PFSK-1 (cell line): ENCODE results near the gene FKBP4.

Source experiments
- FOXP2 ChIP-seq: optimal IDR thresholded peaks from 2 replicates; pipeline ENCODE3; 2011; ENCODE audit warnings: borderline replicate concordance, control low read depth, inconsistent platforms; ENCODE audit not compliant: insufficient read depth; ENCODE audit errors: extremely low read length, extremely low read depth
- POLR2AphosphoS5 ChIP-seq: IDR thresholded peaks from 2 replicates; pipeline ENCODE4 v1.6.1; 2012; ENCODE audit warnings: low read depth, mild to moderate bottlenecking, control low read depth, low read length, moderate library complexity
- SIN3A ChIP-seq: IDR thresholded peaks from 2 replicates; pipeline ENCODE4 v1.6.1; 2012; ENCODE audit warnings: mild to moderate bottlenecking, low read length, moderate library complexity, borderline replicate concordance; ENCODE audit not compliant: insufficient read depth
- TAF1 ChIP-seq: IDR thresholded peaks from 2 replicates; pipeline ENCODE4 v1.6.1; 2012; ENCODE audit warnings: low read length, control low read depth, borderline replicate concordance; ENCODE audit not compliant: insufficient read depth
- TF ChIP-seq, protein P1 (sequence below), 2 experiments: IDR thresholded peaks; 2 replicates each; pipeline versions ENCODE4 v1.6.1 to v1.8.0; 2011 to 2012; ENCODE audit warnings: low read depth in 2 of 2, low read length in 2 of 2, control low read depth in 1 of 2, inconsistent platforms in 1 of 2, mild to moderate bottlenecking in 1 of 2, moderate library complexity in 1 of 2; ENCODE audit not compliant: insufficient read depth in 1 of 2

DNA sequence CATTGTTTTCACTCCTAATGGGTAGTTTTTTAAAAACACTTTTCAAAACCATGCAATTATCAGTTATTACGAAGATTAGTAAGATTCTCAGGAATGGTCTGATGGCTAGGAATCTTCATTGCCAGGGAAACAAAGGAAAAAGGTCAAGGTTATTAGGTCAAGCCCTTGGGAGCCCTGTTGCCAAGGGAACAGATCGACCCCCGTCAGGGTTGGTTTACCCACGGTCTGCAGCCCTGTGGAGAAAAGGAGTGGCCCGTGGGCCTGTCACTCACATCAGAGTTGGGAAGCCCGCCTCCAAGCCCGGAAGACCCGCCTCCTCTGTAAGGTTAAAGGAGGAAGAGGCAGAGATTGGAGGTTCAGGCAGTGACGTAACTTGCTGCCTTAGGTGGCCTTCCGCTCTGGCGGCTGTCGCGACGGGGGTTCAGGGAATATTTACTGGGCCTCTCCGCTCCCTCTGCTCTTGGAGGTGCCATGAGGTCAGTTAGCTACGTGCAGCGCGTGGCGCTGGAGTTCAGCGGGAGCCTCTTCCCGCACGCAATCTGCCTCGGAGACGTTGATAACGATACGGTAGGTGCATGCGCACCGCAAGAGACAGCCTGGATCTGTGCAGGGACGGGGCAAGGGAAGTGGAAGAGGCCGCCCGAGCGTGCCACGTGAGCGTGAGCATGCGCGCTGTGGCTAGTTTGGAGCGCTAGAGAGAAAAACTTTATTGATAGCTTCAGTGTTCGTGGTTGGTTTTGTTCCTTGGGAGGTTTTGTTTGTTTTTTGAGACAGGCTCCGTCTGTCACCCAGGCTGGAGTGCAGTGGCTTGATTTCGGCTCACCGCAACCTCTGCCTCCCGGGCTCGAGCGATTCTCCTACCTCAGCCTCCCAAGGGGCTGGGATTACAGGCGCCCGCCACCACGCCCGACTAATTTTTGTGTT is 17.8 kb downstream of the FKBP4 start, which contains the start of gene ITFG2:
- TF ChIP-seq, protein P1, sequence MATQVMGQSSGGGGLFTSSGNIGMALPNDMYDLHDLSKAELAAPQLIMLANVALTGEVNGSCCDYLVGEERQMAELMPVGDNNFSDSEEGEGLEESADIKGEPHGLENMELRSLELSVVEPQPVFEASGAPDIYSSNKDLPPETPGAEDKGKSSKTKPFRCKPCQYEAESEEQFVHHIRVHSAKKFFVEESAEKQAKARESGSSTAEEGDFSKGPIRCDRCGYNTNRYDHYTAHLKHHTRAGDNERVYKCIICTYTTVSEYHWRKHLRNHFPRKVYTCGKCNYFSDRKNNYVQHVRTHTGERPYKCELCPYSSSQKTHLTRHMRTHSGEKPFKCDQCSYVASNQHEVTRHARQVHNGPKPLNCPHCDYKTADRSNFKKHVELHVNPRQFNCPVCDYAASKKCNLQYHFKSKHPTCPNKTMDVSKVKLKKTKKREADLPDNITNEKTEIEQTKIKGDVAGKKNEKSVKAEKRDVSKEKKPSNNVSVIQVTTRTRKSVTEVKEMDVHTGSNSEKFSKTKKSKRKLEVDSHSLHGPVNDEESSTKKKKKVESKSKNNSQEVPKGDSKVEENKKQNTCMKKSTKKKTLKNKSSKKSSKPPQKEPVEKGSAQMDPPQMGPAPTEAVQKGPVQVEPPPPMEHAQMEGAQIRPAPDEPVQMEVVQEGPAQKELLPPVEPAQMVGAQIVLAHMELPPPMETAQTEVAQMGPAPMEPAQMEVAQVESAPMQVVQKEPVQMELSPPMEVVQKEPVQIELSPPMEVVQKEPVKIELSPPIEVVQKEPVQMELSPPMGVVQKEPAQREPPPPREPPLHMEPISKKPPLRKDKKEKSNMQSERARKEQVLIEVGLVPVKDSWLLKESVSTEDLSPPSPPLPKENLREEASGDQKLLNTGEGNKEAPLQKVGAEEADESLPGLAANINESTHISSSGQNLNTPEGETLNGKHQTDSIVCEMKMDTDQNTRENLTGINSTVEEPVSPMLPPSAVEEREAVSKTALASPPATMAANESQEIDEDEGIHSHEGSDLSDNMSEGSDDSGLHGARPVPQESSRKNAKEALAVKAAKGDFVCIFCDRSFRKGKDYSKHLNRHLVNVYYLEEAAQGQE (IDR thresholded peaks at IDR 0.05; ENCODE audit: insufficient read depth in 1 of 2, low read depth in 2 of 2, low read length in 2 of 2): peak in 1 of 2 experiments; percentile 46; a peak in 2 of 4 replicates
- TF ChIP-seq SIN3A (peak; percentile 73; the same call in 1 of the 2 replicates), POLR2AphosphoS5 (peak; percentile 99), TAF1 (peak; percentile 86), FOXP2 (peak; percentile 86)
